CD4-positive, alpha-beta T cell treated with Interleukin-17A for 4 hours (primary cell): ENCODE results near the gene PTPRM.

Experiments used
- DNase-seq: peaks from one replicate; pipeline ENCODE4 v3.0.0-alpha.2; 2020; ENCODE audit warnings: mixed read lengths

PTPRM gene

GRCh38 chr18:7902399-7902839, 335.3 kb downstream of the PTPRM start:
- DNase-seq, result no peak

DNA sequence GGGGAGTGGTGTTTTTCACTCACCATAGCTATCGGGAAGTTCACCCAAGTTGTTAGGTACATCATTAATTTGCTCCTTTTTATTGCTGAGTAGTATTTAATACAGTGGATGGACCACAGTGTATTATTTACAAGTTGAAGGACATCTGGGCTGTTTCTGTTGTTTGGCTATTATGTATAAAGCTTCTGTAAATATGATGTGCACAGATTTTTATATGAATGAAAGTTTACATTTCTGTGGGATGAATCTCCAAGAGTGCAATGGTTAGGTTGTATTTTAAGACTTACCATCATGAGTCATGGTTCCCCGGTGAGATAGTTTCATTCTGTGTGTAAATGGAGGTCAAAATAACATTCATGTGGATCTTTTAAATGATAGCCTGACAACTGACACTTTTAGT, 337.4 kb downstream of the PTPRM start:
- DNase-seq, result no peak

DNA sequence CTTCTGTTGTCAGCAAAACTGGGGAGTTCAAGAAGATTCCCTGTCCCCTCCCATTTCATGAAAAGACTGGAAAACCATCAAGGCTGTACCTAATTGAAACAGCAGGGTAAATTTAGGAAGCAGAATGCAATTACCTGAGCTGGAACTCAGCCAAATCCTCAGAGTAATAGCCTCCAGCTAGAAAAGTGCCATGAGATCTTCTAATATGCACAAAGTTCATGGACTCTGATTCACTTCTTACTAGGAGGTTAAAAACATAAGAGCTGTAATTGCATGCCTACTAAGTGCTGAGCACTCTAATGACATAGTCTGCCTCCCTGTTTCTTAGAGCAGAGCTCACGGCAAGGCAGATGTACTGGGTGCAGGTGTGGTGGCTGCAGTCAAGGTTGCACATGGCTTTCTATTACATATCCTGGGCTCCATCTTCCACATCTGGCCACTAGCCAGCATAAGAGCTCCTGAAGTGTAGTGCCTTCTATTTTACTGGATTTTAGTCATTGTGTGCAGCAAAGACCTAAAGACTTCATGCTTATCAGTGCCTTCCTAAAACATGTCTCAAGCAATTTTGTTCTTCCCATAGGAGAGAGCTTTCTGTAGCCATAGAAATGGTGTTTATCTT, 341.7 kb downstream of the PTPRM start:
- DNase-seq, result no peak

- no peak for DNase-seq
These were observed 347.9 kb downstream of the PTPRM start for GRCh38 chr18:7914834-7915670.

GRCh38 chr18:7918701-7919100, 351.6 kb downstream of the PTPRM start:
- DNase-seq, result no peak

GRCh38 chr18:7919565-7919964, 352.4 kb downstream of the PTPRM start:
- no peak for DNase-seq

- no peak for DNase-seq
These were observed 354.9 kb downstream of the PTPRM start for GRCh38 chr18:7921938-7922587.

DNA sequence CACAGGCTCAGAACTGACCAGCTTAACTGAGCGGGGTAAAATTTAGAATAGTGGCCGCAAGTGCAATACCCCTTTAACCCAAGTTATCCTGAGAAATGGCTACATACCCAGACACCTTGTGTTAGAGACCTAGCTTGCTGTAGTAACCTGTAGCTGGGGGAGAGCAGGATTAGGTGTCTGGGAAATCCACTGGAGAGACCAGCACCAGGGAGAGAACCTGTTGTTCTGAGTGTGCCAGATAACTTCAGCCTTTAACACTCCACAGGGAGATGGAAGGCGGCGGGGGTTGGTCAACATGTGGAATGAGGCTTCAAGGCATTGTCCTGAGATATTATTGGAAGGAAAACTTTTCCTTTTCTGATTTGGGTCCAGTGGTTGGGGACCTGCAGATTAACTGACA, 356.0 kb downstream of the PTPRM start:
- DNase-seq, result no peak

GRCh38 chr18:7924616-7925015, 357.5 kb downstream of the PTPRM start:
- no peak for DNase-seq

DNA sequence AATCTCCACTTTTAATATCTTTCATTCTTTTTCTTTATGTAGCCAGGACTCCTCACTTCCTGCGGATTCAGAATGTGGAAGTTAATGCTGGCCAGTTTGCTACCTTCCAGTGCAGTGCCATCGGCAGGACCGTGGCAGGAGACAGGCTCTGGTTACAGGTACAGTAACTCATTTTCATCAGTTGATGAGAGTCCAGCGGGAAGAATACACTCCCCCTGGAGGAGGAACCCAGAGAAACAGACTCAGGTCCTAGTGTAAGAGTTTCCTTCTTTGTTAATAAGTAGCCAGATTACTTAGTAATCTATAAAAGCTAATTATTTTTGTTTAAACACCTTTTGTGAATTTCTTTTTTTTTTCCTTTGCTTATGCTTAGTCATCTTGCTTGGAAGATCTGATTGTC, 359.4 kb downstream of the PTPRM start:
- DNase-seq, result no peak

DNA sequence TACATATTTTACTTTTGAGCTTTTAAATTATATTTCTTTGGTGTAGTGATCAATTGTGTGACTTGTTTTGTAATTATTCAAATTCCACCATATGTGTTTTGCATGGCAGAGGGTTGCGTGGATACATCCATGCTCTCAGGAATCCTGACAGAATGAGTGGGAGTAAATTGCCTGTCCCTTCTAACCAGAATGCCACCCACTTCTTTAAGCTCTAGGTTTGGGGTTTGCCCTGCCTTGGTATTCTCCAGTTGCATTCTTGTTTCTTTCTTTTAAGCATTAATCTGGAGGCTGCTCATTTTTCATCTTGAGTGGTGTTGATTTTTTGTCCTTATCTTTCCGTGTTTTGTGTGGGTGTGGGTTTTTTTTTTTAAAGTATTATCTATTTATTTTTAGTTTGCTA, 360.0 kb downstream of the PTPRM start:
- no peak for DNase-seq

GRCh38 chr18:7931763-7932162, 364.6 kb downstream of the PTPRM start:
- no peak for DNase-seq

- DNase-seq, result no peak
These were observed 370.2 kb downstream of the PTPRM start for GRCh38 chr18:7937268-7937667.

DNA sequence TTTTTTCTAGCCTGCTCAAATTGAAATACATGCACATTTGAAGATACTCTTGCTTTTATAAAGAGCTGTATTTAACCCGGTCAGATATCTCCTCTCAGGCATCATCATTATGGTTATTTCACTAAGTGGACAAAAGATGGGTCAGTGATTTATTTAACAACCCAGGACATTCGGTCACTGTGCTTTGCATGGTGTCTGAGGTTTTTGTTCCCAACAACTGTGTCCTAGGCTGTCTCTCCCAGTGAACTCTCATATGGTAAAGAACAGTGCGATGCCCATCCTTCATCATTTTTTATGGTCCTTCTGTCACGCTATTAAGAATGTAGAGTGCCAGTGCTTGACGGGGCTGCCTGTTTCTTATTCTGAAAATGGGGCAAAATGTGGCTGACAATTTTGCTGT, 372.4 kb downstream of the PTPRM start:
- no peak for DNase-seq

DNA sequence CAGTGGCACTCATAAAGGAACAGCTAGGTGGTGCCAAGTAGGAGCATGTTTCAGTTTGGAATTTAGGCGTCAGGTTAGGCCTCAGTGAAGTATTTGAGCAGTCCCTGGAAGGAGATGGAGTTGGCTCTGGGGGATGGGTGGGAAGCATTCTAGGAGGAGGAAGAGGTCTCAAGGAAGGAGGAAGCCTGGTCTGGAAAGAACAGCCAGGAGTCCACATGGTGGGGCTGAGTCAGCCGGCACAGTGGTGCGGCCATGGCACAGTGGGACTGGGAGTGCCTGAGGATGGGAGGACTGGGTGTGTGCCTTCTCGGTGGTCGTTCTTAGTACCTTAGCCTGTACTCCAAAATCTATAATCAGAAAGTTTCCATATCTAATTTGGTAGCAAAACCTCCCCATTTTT, 373.3 kb downstream of the PTPRM start:
- no peak for DNase-seq

- no peak for DNase-seq
These were observed 373.9 kb downstream of the PTPRM start for GRCh38 chr18:7940971-7941370.

DNA sequence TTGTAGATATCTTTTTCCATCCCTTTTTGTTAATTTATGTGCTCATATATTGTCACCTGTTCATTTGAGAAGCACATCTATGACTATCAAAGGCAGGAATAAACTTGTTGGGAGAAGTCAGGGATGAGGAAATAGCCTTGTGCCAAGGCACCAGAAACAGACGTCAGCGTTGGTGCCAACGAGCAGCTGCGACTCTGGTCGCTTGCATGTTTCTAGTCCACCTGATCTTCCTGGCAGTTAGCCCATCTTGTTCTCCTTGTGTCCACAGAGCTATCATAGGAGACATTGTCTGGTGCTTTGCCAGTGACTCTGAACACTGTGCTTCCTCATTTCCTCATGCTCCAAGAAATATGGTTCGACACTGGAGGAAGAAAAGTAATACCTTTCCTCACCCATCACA, 374.4 kb downstream of the PTPRM start:
- DNase-seq, result no peak

GRCh38 chr18:7945882-7946281, 378.8 kb downstream of the PTPRM start:
- DNase-seq, result no peak

- peak; percentile 30 for DNase-seq
These were observed 379.7 kb downstream of the PTPRM start for GRCh38 chr18:7946734-7947377.

GRCh38 chr18:7950380-7951136, 383.4 kb downstream of the PTPRM start:
- DNase-seq, result peak; percentile 30

DNA sequence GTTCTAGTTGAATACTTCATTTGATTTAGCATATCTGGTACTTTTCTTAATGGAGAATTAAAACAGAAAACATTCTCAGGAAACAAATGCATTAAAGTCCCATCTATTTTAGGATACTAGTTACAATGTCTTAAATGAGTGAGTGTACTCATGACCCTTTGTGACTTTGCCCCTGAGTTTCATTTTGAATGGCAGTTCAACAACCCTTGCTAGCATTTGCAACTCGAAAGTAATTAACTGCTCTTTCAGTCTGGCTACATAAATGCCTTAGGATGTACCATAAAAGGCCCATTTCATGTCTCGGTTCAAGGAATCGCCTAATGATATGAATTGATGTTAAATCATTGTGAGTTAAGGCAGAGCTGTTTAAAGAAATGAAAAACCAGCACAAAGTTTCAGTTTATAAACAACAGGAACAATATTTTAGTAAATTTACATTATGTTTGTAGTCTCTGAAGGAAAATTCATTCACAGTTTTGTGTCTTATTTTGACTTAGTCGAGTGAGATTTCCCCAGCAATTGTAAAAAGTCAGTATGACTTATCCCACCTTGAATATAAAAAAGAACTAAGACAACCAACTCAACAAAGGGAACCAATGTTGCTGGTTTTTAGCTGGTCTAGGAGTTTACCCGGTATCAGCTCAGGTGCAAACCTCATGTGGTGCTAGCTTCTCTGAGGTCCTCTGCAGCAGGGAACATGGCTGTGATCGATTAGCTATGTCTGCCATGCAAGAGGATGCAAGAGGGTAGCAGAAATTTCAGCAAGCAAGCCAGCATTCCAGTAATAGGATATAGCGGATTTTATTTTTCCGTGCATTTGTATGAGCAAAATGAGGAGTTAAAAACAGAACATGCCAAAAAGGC, 386.2 kb downstream of the PTPRM start:
- DNase-seq, result no peak

DNA sequence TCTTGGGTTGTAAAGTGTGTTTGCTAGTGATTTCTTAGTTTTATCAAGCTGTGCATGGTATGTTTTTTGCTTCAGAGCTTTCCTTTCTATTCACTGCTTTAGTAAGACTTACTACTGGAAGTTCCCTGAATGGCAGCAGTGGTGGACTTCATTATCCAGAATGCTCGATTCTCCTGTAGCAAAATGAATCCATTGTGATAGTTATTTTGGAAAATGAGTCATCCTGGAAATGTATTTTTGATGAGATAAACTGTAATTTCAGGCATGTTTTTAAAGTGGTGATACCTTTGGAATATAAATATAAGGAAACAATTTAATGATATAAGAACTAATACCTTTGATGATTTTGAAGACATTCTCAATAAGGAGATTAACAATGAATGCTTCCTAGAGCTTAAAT, 387.1 kb downstream of the PTPRM start:
- no peak for DNase-seq
